DOHH2 (cell line): ENCODE data around the gene ANP32B.

Source experiments
- CTCF ChIP-seq: fragments of 200-600 bp; sonication (generic); IDR thresholded peaks from one replicate; pipeline ENCODE4 v1.5.1; 2014; ENCODE audit warnings: antibody characterized with exemption, mild to moderate bottlenecking, low read depth, low read length; ENCODE audit not compliant: poor library complexity, severe bottlenecking
- EZH2phosphoT487 ChIP-seq: fragments of 200-600 bp; sonication (generic); IDR thresholded peaks from 2 replicates; pipeline ENCODE4 v1.6.1; 2017; ENCODE audit warnings: borderline replicate concordance, mild to moderate bottlenecking, antibody characterized with exemption, low read length, moderate library complexity, mixed read lengths

- TF ChIP-seq CTCF (no peak), EZH2phosphoT487 (no peak)
Measured at GRCh38 chr9:97956331-97956730, 26.8 kb upstream of the ANP32B start.
